DMS153 treated with DMSO at 0.1 percent for 48 hours (cell line): ENCODE measurements around the gene MACROD2.

Experiments
- DNase-seq: peaks from one replicate; lab custom pipeline; 2025; ENCODE audit not compliant: unreplicated experiment; lab: John Stamatoyannopoulos, UW

The MACROD2 gene

DNA sequence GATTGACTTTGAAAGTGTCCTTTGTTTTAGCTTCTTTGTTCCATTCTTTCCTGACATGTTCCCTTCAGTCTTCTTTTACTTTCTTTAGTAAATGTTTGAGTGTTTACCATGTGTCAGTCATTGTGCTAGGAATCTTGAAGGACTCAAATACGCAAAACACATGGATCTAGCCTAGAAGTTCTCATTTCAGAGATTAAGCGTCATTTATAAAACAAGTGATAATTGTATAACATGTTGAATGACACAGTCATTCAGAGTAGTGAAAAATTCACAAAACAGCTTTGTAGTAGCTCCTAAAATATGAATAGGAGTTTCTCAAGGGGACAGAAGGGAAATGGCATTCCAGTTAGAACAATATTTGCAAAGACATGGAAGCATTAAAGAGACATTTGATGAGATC lies 66.9 kb downstream of the MACROD2 start:
- no peak for DNase-seq

DNA sequence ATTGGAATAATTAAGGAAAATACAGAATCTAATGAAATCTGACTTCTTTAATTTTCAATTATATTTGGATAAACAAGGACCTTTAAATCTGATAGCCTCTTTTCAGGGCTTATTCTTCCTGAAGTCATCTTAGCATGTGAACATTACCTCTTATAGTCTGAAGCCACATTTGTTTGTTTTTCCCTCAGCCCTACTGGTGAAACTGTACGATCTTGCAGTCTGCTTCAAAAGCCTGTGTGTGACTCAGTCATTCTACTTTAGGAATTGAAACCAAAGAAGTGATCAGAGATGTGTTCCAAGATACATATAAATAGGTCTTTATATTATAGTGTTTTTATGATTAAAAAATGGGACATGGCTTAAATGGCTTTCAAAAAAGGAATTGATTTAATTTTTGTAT lies 67.5 kb downstream of the MACROD2 start:
- no peak for DNase-seq

DNA sequence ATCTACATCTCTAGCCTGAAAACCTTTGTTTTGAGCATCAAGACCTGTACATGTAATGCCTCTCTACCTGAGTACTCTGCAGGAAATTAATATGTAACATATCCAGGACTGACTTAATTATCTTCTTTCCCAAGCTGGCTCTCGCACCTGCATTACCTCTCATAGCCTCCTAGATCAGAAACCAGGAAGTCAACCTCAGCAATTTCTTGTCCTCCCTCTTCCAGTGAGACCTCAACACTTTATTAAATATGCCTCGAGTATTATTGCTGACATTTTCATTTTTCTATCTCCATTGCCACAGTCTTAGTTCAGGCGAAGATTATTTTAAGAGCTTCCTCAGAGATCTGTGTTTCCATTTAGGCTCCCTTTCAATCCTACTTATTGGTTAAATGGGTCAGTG lies 69.0 kb downstream of the MACROD2 start:
- no peak for DNase-seq

DNA sequence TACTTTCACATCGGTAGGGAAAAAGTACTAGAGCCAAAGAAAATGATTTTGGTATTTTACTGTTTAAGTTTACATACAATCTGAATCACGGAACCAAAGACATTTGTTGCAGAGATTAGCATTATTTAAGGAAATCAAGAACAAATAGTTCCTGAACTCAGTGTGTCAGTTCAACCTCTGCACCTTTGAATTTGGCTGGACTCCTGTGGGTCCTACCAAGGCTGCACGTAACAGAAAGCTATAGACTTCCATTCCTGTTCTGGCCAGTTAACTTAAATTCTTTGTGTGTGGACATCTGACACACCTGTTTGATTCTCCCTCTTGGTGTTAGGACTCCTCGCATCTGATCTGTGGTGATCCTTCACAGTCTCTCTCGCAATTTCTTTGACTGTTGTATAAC lies 69.6 kb downstream of the MACROD2 start:
- no peak for DNase-seq

DNA sequence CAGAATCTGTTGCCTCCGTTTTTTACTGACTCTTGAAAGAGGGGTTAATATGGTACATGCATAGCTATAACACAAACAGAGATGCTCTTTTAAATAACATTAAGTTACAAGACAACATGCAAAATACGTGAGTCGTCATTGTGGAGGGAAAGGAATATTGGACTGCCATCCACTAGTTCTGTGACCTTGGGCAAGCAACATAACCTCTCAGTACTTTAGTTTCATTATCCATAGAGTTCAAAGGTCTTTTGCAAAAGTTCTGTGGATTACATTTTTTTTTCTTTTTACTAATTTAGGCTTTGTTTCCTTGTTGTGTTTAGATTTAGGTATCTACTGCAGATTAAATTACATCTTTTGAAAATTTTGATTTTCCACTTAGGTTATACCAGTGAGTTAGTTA lies 70.5 kb downstream of the MACROD2 start:
- no peak for DNase-seq

DNA sequence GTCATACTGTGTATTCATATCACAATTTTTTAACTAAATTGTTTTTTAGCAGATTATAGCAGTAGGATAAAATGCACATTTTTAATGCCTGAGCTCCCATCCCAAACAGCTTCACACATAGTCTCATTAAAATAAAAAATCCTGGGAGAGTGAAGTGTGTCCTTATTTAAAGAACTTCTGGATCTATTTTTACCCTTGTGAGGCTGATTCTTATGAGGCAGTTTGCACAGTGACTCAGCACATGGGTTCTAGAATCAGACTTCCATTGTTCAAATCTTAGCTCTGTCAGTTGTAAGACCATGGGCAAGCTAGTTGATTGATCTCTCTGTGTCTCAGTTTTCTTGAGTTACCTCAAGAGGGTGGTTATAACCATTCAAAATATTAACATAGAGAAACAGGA lies 72.3 kb downstream of the MACROD2 start:
- no peak for DNase-seq

DNA sequence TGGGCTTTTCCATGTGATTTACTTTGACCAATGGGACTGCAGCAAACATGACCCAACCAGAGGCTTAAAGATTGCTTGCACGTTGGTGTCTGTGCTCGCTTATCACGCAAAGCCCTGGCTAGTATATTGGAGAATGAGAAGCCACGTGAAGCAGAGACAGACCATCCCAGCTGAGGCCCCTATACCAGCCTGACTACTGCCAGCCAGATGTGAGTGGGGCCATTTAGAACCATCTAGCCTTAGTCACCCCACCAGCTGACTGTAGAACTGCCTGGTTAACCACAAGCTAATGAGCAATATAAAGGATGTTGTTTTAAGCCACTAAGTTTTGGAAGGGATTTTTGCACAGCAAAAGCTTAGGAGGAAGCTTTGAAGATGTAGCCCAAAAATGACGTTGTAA lies 74.5 kb downstream of the MACROD2 start:
- no peak for DNase-seq

DNA sequence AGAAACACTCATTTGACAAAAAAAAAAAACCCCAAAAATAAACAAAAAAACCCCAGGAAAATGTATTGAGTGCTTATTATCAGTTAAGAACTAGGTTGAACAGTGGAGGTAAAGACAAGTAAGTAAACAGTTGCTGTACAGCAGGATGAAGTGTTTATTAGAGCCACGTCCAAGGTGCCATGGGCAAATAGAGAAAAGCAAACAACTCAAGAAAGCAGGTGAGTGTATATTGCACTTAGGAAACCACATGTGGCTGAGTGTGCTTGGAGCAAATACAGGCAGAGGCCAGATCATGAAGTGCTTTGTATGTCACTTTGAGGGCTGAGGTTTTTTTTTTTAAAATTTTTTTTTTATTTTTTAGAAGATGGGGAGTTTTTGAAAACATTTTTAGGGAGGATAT lies 98.3 kb downstream of the MACROD2 start:
- DNase-seq = peak; percentile 68

DNA sequence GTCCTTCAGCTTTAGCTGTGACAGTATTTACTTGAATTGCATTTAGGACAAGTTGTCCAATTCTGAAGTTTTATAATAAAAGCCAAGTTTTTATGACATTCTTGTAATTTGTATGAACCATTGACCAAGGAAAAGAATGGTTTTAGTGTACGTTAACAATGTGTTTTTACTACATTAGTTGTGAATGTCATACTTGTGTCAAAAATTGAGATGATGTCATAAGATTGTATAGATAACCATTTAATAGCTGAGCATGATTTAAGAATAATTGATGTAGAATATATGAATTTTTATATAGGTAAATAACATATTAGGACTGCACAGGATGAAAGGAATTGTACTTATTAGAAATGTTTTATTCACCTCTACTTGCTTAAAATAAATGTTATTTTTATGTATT lies 102.9 kb downstream of the MACROD2 start:
- no peak for DNase-seq

DNA sequence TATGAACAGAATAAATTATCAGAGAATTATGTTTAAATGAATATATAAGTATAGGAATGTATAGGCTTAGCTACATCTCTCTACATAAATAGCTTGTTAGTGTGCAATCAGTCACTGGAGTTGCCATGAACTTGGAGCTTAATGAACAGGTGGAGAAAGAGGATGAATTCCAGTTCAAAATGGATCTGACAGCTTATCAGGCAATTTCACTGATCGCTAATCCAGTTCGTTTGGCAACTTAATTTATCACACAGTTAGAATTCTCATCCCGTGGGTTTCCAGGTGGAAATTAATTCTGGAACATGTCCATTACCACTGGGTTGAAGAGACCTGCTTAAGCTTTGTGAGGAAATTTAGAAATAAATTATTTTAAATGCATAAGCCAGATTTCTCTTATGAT lies 118.1 kb downstream of the MACROD2 start:
- DNase-seq = no peak

DNA sequence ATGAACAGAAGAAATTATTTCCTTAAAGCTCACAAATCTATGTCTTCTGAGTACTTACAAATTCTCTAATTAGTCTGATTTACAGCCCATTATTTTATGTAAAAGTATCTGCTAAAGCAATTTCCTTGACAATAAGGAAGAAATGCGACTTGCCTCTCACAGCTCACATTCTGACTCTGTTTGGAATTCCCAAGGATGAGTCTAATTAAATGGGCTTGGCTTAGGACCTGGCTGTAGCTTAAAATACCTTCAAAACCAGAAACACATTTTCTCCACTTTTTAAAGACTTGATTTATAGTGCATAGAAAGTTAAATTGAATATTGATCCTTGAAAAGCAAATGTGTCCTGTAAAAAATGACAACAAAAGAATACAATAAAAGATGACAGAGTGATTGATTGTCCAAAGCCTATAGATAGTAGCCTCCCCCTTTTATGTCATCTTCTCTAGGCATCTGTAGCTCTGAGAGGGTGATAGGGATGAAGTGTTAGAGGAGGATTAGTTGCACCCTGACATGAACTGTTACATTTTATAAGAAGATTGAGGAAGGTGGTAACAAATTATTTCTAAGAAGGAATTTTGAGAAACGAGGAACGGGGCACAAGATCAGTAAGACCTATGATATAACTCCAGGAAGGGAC lies 118.9 kb downstream of the MACROD2 start:
- no peak for DNase-seq

DNA sequence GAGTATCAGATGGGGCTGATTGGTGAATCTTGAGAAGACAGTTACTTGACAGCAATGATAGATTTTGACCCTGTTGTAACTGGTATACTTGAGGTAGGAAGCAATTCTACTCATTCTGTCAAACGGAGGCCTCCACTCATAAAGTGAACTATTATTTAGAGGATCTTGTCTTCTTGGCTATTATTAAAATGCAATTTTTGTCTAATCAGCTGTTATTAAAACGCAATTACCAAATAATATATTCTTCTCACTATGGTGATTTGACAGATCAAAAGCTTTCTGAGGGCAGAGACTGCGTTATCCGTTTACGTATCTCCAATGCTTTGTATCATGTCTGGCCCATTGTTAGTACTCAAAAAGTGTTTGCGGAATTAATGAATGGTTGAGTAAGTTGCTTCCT lies 120.7 kb downstream of the MACROD2 start:
- DNase-seq = no peak

DNA sequence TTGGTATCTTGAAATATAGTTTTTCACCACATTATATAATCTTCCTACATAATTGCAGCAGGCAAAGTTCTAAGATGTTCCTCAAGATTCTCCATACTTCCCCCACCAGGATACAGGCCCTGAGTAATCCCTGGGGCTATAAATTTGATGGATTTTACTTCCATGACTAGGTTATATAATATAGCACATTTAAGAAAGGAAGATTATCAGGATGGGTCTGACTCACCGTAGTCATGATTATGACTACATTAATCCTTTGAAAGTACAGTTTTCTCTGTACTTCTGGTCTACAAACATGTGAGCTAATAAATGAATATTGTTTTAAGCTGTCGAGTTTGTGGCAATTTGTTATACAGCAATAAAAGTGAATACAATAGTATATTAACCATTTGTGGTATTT lies 122.5 kb downstream of the MACROD2 start:
- DNase-seq = no peak

DNA sequence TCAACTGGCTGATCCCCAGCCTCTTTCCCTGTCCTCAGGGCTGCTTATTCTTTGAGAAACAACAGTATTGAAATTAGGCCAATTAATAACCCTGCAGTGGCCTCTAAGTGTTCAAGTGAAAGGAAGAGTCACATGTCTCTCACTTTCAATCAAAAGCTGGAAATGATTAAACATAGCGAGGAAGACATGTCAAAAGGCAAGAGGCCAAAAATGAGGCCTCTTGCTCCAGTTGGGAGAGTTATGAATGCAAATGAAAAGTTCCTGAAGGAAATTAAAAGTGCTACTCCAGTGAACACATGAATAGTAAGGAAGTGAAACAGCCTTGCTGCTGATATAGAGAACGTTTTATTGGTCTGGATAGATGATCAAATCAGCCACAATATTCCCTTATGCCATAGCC lies 131.5 kb downstream of the MACROD2 start:
- DNase-seq = no peak

DNA sequence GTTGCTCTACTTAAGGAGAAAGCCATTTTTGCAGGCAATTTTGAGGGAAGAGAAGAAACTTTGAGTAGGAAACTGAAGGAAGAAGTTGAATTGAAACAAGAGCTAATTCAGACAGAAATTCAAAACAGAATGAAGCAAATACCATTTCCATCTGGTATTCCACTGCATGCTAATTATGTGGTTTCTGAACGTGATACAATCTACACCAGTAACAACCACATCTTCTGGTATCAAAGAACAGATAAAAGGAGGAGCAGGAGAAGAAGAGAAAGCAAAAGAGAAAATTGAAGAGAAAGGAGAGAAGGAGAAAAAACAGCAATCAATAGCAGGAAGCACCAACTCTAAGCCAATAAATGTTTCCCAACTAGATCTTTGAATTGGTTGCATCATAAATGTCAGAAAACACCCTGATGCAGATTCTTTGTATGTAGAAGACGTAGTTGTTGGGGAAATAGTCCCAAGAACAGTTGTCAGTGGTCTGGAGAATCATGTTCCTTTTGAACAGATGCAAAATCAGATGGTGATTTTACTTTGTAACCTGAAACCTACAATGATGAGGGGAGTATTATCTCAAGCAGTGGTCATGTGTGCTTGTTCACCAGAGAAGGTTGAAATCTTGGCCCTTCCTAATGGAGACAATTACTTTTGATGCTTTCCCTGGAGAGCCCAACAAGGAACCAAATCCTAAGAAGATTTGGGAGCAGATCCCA lies 132.4 kb downstream of the MACROD2 start:
- DNase-seq = no peak

DNA sequence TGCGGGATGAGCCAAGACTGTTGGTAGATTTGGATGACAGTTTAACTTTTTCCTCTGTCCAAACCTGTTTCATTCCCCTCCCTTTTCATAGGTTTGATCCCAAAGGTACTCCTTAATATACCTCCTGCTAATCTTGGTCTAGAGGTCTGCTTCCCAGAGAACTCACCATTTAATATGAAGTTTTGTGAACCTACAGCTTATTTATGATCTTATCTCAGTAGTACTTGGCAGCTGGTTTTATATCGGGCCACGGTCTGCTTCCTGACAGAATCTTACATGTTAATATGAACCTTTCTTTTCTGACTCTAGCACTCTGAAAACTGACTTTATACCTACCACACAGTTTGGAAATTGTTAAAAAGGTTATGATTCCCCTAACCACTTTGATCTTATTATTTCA lies 138.7 kb downstream of the MACROD2 start:
- DNase-seq = no peak

DNA sequence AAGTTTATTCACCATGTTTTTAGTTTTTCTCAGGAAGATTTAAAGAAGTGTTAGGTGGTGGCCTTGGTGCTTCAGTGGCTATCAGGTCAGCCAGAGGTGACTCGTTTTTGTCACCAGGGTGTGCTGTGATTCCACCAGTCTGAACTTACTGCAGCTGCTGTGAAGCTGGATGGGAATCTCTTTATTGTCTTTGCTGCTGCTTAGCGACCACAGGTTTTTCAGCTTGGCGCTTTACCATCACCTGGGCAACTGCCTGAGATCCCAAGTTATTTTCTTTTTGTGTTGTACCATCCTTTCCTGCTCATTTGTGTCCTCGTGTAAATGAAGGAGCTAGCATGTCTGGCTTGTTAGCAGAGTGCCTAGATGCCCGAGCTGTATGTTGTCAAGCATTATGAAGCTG lies 146.9 kb downstream of the MACROD2 start:
- DNase-seq = peak; percentile 58

DNA sequence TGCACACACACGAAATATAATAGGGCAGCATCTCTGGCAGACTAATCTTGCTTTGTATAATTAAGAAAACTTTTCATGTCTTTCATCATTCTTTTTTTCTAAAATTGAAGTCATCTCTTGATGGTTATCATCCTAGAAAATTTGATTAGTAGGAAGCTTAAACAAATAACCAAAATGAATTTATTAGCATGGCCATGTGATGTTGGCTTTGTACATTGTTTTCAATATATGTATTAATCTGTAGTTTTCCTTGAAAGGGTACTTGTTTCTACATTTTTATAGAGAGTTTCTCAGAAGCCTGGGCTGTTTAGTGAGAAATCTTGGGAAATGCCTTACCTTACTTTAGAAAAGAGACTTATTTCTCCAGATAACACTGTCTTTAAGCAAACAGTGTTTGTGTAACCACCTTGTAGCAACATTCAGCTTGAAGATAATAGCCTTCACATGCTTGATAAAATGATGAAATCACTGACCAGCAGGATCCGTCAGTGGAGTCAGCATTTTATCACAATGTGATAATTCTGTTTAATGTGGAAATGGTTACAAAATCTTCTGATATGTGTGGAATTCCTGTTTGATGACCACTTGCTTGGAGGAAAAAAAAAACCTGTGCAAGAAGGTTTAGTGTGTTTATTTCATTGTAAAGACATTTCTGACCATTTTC lies 147.8 kb downstream of the MACROD2 start:
- no peak for DNase-seq

DNA sequence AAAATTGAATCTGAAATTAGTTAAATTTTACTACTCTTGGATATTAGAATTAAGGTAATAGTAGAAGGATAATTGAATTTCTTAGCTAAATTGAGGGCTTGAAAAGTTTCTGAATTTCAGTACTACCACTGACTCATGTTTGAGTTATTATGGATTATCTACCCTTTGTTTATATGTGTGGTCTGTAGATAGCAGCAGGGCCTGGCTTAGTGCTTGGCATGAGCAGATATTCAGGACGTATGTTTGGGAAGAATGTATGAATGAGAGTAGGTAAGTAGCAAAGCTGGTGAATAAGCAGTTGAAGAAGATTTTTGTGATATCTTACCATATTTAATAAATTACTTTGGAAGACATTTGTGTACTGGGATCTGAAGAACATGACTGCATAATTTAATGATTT lies 152.7 kb downstream of the MACROD2 start:
- DNase-seq = no peak

DNA sequence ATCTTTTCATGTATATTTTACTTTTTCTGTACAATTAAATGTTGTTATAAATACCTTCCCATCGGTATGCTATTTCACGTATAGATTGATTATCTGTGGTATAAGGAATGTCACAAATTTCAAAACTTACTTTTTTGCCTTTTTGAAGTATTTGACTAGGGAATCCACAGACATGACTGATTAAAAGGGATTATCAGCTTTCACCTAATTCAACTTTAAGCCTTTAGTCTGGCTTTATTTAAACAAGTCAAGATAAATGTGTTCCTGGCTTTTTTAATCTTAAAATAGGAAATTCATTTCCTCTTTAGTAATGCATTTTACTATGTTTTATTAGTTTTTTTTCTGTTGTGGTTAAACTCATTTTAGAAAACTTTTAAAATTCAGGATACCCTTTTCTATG lies 160.0 kb downstream of the MACROD2 start:
- no peak for DNase-seq

DNA sequence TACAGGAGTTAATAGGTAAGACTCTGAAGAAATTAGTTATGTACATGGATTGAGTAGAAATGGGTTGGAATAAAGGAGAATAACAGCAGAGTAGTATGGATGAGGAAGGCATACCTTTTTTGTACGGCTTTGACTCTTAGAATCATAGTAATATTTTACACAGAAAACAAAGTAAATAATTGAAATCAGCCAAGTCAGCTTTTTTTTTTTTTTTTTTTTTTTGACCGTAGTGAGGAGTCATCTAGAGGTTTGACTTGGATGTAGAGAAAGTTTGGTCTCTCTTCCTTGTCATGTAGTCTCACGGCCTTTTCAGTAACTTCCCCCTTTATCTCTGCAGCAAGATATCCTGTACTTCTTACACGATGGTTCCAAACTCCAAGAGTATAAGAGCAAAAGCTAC lies 183.2 kb downstream of the MACROD2 start:
- no peak for DNase-seq

DNA sequence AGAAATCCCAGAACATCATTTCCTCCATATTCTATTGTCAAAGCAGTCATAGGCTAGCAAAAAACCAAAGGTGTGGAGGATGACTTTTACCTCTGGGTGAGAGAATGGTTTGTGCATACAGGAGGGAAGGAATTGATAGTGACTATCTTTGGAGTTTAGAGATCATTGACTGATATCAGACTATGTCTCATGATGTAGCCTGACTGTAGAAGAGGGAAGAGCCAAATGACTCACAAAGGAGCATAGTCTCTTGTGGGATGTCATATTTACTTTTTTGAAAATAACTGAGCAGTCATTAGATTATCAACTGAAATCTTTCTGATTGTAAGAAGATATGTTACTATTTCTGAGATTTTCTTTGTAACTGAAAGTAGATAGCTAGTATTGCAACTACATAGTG lies 183.6 kb downstream of the MACROD2 start:
- DNase-seq = no peak
